GM12878 (cell line): Measurements from ENCODE around the gene DMWD. TPM values are rescaled to one million over a fixed set of nuclear protein-coding genes. Genes with fewer than 3 reads are reported as not detected.

ENCODE experiments used
- BCLAF1 ChIP-seq: fragments of 450-650 bp; IDR thresholded peaks from 2 replicates; pipeline ENCODE4 v1.6.1; 2017; ENCODE audit warnings: antibody characterized with exemption, mild to moderate bottlenecking, moderate library complexity
- CBX5 ChIP-seq: sonication (generic); IDR thresholded peaks from 2 replicates; pipeline ENCODE4 v1.6.1; 2016; ENCODE audit warnings: low read depth, moderate library complexity, mild to moderate bottlenecking, inconsistent platforms
- E2F8 ChIP-seq: fragments of 450-650 bp; IDR thresholded peaks from 2 replicates; pipeline ENCODE4 v1.6.1; 2018; ENCODE audit warnings: mild to moderate bottlenecking, low read depth, moderate library complexity; ENCODE audit not compliant: partially characterized antibody
- MLLT1 ChIP-seq: fragments of 450-650 bp; IDR thresholded peaks from 2 replicates; pipeline ENCODE4 v1.6.1; 2016; ENCODE audit warnings: mild to moderate bottlenecking
- SREBF2 ChIP-seq: IDR thresholded peaks from 2 replicates; pipeline ENCODE4 v1.6.1; 2012; ENCODE audit warnings: mild to moderate bottlenecking, low read length
- TCF12 ChIP-seq: IDR thresholded peaks from 2 replicates; pipeline ENCODE4 v1.6.1; 2011; ENCODE audit warnings: low read depth, mild to moderate bottlenecking, low read length
- WRNIP1 ChIP-seq: IDR thresholded peaks from 2 replicates; pipeline ENCODE4 v1.6.1; 2011; ENCODE audit warnings: low read depth, low read length, improper control_type of control experiment, borderline replicate concordance
- YY1 ChIP-seq: IDR thresholded peaks from 2 replicates; pipeline ENCODE4 v1.6.1; 2011; ENCODE audit warnings: low read depth, mild to moderate bottlenecking, low read length
- ZSCAN29 ChIP-seq: fragments of 450-650 bp; IDR thresholded peaks from 2 replicates; pipeline ENCODE4 v1.6.1; 2017; ENCODE audit warnings: mild to moderate bottlenecking, moderate library complexity
- polyA plus RNA-seq, 11 experiments: library from polyadenylated mRNA; depleted of rRNA in 4 of 11; unstranded in 6 of 11; stranded (reverse) in 5 of 11; fragments of >200 nt; fragmentation: Nextera tagmentation in 4 of 11; fragmentation: Illumina TruSeq in 1 of 11; extraction: Ambion mirVana in 4 of 11; extraction: Trizol in 1 of 11; gene quantifications; 1 replicate in 1 of 11; 2 replicates in 10 of 11; pipeline versions ENCODE4 v1.2.1 to v1.2.3, GENCODE V29; 2011 to 2016; ENCODE audit warnings: inconsistent platforms in 2 of 11, missing spikeins in 2 of 11, low read depth in 1 of 11
- total RNA-seq, 4 experiments: library from RNA; depleted of rRNA in 3 of 4; stranded (reverse); fragments of >200 nt in 3 of 4; fragmentation: Illumina TruSeq in 1 of 4; extraction: Trizol in 1 of 4; gene quantifications; 2 replicates each; pipeline versions ENCODE4 v1.2.1 to v1.2.3, GENCODE V29; 2013 to 2021
- TF ChIP-seq, protein P1 (sequence below): fragments of 450-650 bp; formaldehyde crosslinking; IDR thresholded peaks from 2 replicates; pipeline ENCODE4 v1.5.0; 2022; ENCODE audit warnings: mild to moderate bottlenecking, missing genetic modification characterization

The DMWD gene
- total and polyA plus RNA-seq, 10 of the 15 experiments (the other 5 are each of a cell fraction or from before 2014, with no cell fraction given), result 3.5 to 56.0 (median 11.6) TPM

- TF ChIP-seq, protein P1, sequence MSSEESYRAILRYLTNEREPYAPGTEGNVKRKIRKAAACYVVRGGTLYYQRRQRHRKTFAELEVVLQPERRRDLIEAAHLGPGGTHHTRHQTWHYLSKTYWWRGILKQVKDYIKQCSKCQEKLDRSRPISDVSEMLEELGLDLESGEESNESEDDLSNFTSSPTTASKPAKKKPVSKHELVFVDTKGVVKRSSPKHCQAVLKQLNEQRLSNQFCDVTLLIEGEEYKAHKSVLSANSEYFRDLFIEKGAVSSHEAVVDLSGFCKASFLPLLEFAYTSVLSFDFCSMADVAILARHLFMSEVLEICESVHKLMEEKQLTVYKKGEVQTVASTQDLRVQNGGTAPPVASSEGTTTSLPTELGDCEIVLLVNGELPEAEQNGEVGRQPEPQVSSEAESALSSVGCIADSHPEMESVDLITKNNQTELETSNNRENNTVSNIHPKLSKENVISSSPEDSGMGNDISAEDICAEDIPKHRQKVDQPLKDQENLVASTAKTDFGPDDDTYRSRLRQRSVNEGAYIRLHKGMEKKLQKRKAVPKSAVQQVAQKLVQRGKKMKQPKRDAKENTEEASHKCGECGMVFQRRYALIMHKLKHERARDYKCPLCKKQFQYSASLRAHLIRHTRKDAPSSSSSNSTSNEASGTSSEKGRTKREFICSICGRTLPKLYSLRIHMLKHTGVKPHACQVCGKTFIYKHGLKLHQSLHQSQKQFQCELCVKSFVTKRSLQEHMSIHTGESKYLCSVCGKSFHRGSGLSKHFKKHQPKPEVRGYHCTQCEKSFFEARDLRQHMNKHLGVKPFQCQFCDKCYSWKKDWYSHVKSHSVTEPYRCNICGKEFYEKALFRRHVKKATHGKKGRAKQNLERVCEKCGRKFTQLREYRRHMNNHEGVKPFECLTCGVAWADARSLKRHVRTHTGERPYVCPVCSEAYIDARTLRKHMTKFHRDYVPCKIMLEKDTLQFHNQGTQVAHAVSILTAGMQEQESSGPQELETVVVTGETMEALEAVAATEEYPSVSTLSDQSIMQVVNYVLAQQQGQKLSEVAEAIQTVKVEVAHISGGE (CRISPR knock-in tag), result no peak
- TF ChIP-seq YY1, result no peak
- TF ChIP-seq TCF12, result no peak
- TF ChIP-seq E2F8, result no peak
- TF ChIP-seq SREBF2, result no peak
- TF ChIP-seq ZSCAN29, result no peak
- no peak for TF ChIP-seq WRNIP1
- no peak for TF ChIP-seq BCLAF1
- no peak for TF ChIP-seq MLLT1
- no peak for TF ChIP-seq CBX5
Measured at GRCh38 chr19:45825917-45826893, 33.6 kb upstream of the DMWD start (continued).
